Measurements from ENCODE around the gene FNDC7.

The FNDC7 gene

GRCh38 chr1:108706643-108707042 lies 6.1 kb upstream of the FNDC7 start:
- Mint-ChIP-seq H3K4me3 (no peak overlapping the region), H3K9me3 (no peaks in the 10 kb centered on the region), H3K27me3 (ENCODE audit: low read depth) (no peaks in the 10 kb centered on the region), H3K4me1 (no peaks in the 10 kb centered on the region), H3K36me3 (ENCODE audit: low read depth) (peaks cover 7% of the 10 kb centered on the region), H3K27ac (no peak overlapping the region)
- TF ChIP-seq, protein P1, sequence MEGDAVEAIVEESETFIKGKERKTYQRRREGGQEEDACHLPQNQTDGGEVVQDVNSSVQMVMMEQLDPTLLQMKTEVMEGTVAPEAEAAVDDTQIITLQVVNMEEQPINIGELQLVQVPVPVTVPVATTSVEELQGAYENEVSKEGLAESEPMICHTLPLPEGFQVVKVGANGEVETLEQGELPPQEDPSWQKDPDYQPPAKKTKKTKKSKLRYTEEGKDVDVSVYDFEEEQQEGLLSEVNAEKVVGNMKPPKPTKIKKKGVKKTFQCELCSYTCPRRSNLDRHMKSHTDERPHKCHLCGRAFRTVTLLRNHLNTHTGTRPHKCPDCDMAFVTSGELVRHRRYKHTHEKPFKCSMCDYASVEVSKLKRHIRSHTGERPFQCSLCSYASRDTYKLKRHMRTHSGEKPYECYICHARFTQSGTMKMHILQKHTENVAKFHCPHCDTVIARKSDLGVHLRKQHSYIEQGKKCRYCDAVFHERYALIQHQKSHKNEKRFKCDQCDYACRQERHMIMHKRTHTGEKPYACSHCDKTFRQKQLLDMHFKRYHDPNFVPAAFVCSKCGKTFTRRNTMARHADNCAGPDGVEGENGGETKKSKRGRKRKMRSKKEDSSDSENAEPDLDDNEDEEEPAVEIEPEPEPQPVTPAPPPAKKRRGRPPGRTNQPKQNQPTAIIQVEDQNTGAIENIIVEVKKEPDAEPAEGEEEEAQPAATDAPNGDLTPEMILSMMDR (IDR thresholded peaks at IDR 0.05; ENCODE audit: unreplicated experiment in 3 of 3), result no peak

DNA sequence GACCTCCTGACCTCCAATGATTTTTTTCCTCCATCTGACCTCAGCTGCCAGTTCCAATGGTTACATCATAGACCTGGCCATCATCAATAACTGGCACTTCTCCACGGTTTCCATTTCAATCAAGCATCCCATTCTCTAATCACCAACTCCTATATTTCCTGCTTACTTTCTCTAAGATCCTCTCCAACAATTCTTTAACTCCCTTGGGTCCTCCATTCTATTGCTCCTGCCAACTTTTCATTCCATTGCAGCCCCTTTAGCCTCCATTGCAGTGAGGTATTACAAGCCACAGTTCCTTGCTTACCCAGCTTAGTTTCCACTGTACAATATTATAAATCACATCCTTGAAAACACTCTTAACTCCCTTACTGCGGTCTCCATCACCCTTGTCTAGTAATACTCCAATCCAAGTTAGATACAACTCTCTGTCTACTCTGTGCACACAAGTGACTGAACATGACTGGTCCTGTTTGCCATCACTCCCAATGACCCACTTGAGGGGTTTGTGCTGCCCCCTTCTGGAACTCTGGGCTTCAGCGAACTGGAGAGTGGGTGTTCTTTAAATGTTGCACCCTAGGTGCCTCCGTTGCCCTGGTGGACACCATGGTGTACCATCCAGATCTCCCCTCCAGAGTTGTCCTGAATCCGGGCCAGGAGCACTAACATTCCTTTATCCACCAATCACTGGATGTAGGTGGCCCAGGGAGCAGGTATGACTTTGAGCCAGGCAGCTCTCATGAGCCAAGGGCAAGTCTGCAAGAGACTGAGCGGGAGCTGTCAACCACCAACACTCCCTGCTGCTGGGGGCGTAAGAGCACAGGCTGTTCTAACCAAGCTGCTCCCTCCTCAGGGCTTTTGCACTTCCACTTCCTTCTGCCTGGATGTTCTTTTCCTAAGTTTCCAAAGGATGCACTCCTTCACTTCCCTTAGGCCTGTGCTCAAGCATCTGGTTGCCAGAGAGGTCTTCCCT lies 3.7 kb upstream of the FNDC7 start:
- TF ChIP-seq, protein P1 (IDR thresholded peaks at IDR 0.05; ENCODE audit: unreplicated experiment in 3 of 3), result no peak
- Mint-ChIP-seq H3K4me1 (no peaks in the 10 kb centered on the region), H3K27ac (no peak overlapping the region), H3K36me3 (ENCODE audit: low read depth) (no peaks in the 10 kb centered on the region), H3K9me3 (no peaks in the 10 kb centered on the region), H3K4me3 (no peak overlapping the region), H3K27me3 (ENCODE audit: low read depth) (no peaks in the 10 kb centered on the region)

DNA sequence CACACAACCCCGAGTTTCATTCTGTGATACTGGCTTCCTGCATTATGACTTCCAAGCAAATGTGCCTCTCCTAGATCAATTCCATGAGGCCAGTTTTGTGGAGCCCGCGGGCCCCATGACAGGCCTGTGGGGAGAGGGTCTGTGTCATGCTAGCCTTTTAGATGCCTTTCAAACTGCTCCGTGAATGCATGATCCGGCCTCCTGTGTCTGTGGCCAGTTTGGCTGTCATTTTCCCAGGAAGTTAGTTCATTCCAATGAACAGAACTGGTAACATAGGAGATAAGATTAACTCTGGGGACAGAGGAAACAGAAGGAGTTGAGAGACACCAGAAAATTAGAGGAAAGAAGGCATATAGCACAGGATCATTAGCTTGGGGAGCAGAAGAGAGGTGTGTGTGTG lies 3.2 kb downstream of the FNDC7 start:
- TF ChIP-seq, protein P1 (IDR thresholded peaks at IDR 0.05; ENCODE audit: unreplicated experiment in 3 of 3), result no peak
- Mint-ChIP-seq H3K27ac (peak overlapping the region in 1 of 3 experiments; percentile 1), H3K4me1 (peaks cover 27% of the 10 kb centered on the region), H3K9me3 (no peaks in the 10 kb centered on the region), H3K4me3 (no peak overlapping the region), H3K27me3 (ENCODE audit: low read depth) (peaks cover 5% of the 10 kb centered on the region), H3K36me3 (ENCODE audit: low read depth) (no peaks in the 10 kb centered on the region)

DNA sequence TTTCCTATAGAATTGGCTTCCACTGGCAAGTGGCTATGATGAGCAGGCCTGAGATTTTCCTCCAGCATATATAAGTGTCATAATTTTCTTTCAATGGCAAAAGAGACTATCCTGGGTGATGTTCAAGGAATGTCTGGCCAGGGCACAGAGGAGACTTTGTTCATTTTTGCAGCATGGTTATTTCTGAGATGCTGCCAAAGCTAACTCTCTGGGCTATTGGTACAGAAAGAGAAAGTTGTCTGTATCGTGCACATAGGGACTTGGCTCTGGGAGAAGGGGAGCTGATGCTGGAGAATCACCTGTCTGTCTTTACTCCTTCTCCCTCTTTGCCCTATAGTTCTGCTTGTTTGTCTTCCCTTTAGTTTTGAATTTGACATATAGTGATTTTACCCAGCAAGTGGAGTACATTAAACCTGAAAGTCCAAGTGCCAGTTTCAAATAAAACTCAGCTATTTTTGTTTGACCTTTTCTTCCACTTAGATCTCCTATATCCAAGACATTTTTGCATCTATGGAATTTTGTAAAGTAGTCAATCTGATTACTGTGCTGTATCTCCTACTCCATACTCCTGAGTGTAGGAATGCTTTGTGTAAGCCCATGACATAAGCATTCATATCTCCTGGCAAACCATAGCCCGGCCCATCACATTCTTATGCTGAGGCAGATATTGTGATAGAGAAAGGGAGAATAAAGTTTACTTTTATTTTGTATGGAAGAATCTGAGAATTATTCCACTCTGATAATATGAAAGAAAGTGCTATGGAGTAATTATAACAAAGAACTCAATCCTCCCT lies 3.9 kb downstream of the FNDC7 start:
- H3K36me3 Mint-ChIP-seq (ENCODE audit: low read depth), result no peaks in the 10 kb centered on the region
- TF ChIP-seq, protein P1 (IDR thresholded peaks at IDR 0.05; ENCODE audit: unreplicated experiment in 3 of 3), result no peak
- no peaks in the 10 kb centered on the region for H3K9me3 Mint-ChIP-seq
- H3K27ac Mint-ChIP-seq, result no peak overlapping the region
- H3K4me1 Mint-ChIP-seq, result peaks cover 27% of the 10 kb centered on the region
- H3K27me3 Mint-ChIP-seq (ENCODE audit: low read depth), result peaks cover 5% of the 10 kb centered on the region
- H3K4me3 Mint-ChIP-seq, result no peak overlapping the region

GRCh38 chr1:108717774-108718316 lies 5.1 kb downstream of the FNDC7 start:
- Mint-ChIP-seq H3K27me3 (ENCODE audit: low read depth) (peaks cover 5% of the 10 kb centered on the region), H3K4me3 (no peak overlapping the region), H3K9me3 (no peaks in the 10 kb centered on the region), H3K27ac (no peak overlapping the region), H3K4me1 (peaks cover 27% of the 10 kb centered on the region), H3K36me3 (ENCODE audit: low read depth) (no peaks in the 10 kb centered on the region)
- TF ChIP-seq, protein P1 (IDR thresholded peaks at IDR 0.05; ENCODE audit: unreplicated experiment in 3 of 3), result no peak
